Peyer's patch (tissue), 4 donors: ENCODE data around the gene HS6ST3. TPM values are rescaled to one million over a fixed set of nuclear protein-coding genes. Genes with fewer than 3 reads are reported as not detected.

ENCODE experiments used
- DNase-seq, 3 donors: peaks; one replicate each; pipeline ENCODE4 v3.0.0-alpha.2; 2017 to 2019
- H3K27ac ChIP-seq, 4 donors: fragments of 200-600 bp; sonication (generic); one replicate each; pipeline ENCODE4 v1.5.1; 2016 to 2019
- H3K27me3 ChIP-seq, 2 donors: fragments of 200-600 bp; sonication (generic); one replicate each; pipeline ENCODE4 v1.5.1; 2019
- H3K36me3 ChIP-seq, 3 donors: fragments of 200-600 bp; sonication (generic); one replicate each; pipeline ENCODE4 v1.5.1; 2016 to 2019
- H3K4me1 ChIP-seq, 4 donors: fragments of 200-600 bp; sonication (generic); one replicate each; pipeline ENCODE4 v1.5.1; 2016 to 2019
- H3K4me3 ChIP-seq, 4 donors: fragments of 200-600 bp; sonication (generic); 1 replicate in 3 of 4; 2 replicates in 1 of 4; pipeline ENCODE4 v1.5.1; 2016 to 2019; ENCODE audit warnings: mild to moderate bottlenecking in 1 of 4
- H3K9me3 ChIP-seq, 4 donors: fragments of 200-600 bp; sonication (generic); one replicate each; pipeline ENCODE4 v1.5.1; 2016 to 2019; ENCODE audit warnings: mild to moderate bottlenecking in 1 of 4
- POLR2A ChIP-seq, 2 donors: fragments of 450-650 bp; IDR thresholded peaks; one replicate each; pipeline ENCODE4 v1.5.1; 2017; ENCODE audit warnings: antibody characterized with exemption in 2 of 2, mild to moderate bottlenecking in 2 of 2, moderate library complexity in 2 of 2
- total RNA-seq, 4 donors: library from RNA; depleted of rRNA; stranded (reverse); fragments of >200 nt; gene quantifications; one replicate each; pipeline ENCODE4 v1.1.0, GENCODE V29; 2016
- TF ChIP-seq, protein P1 (sequence below), 6 experiments: fragments of 450-650 bp in 4 of 6; fragments of 200-600 bp in 2 of 6; sonication (generic) in 1 of 6; IDR thresholded peaks; one replicate each; pipeline ENCODE4 v1.5.1; 2017 to 2019; ENCODE audit warnings: antibody characterized with exemption in 6 of 6, mild to moderate bottlenecking in 3 of 6, moderate library complexity in 1 of 6

Gene HS6ST3
- total RNA-seq, 4 donors from 2014 or later = 0.09 TPM; not detected in 3

DNA sequence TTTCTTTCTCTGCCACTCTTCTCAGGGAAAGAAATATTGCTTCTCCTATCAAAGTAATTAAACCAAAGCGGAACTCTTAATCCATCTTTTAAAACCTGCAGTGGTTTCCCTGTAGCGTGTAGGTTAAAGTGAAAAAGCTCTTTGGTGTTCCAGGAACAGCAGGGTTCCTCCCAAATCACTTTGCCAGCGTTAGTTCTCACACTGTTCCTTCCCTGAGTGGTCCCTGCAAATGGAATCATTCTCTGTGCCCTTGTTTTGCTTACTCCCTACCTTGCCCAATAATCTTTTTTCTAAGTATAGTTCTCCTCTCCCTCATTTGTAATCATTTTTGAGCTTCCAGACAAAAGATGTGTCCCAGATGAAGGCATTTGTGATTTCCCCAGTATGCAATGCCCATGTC, 207.5 kb downstream of the HS6ST3 start:
- H3K27me3 ChIP-seq = no peaks in the 10 kb centered on the region
- H3K36me3 ChIP-seq = no peaks in the 10 kb centered on the region
- no peaks in the 10 kb centered on the region for H3K4me1 ChIP-seq
- H3K4me3 ChIP-seq = no peak overlapping the region
- no peaks in the 10 kb centered on the region for H3K9me3 ChIP-seq
- no peak for DNase-seq
- no peak for TF ChIP-seq POLR2A (IDR thresholded peaks at IDR 0.05)
- TF ChIP-seq, protein P1, sequence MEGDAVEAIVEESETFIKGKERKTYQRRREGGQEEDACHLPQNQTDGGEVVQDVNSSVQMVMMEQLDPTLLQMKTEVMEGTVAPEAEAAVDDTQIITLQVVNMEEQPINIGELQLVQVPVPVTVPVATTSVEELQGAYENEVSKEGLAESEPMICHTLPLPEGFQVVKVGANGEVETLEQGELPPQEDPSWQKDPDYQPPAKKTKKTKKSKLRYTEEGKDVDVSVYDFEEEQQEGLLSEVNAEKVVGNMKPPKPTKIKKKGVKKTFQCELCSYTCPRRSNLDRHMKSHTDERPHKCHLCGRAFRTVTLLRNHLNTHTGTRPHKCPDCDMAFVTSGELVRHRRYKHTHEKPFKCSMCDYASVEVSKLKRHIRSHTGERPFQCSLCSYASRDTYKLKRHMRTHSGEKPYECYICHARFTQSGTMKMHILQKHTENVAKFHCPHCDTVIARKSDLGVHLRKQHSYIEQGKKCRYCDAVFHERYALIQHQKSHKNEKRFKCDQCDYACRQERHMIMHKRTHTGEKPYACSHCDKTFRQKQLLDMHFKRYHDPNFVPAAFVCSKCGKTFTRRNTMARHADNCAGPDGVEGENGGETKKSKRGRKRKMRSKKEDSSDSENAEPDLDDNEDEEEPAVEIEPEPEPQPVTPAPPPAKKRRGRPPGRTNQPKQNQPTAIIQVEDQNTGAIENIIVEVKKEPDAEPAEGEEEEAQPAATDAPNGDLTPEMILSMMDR (IDR thresholded peaks at IDR 0.05) = no peak
- no peak overlapping the region for H3K27ac ChIP-seq

DNA sequence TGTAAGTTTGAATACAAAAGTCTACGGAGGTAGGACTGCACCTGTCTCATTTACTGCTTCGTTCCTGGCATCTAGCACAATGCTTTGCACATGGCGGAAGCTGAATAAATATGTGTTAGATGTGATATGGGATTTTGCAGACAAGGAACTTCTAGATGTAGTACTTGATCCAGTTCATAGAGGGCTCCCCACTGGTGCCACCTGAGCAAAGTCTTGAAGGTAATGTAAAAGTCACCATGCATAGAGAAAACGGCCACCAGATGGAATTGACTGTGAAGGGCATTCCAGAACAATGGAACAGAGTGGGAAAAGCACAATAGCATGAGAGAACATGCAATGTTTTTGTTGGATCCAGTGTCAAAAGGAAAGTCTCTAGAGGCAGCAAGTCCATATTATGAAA, 209.3 kb downstream of the HS6ST3 start:
- Histone ChIP-seq H3K27ac (no peak overlapping the region), H3K27me3 (no peaks in the 10 kb centered on the region), H3K4me1 (no peaks in the 10 kb centered on the region), H3K4me3 (no peak overlapping the region), H3K36me3 (no peaks in the 10 kb centered on the region), H3K9me3 (no peaks in the 10 kb centered on the region)
- no peak for TF ChIP-seq POLR2A (IDR thresholded peaks at IDR 0.05)
- TF ChIP-seq, protein P1 (IDR thresholded peaks at IDR 0.05) = no peak
- no peak for DNase-seq

DNA sequence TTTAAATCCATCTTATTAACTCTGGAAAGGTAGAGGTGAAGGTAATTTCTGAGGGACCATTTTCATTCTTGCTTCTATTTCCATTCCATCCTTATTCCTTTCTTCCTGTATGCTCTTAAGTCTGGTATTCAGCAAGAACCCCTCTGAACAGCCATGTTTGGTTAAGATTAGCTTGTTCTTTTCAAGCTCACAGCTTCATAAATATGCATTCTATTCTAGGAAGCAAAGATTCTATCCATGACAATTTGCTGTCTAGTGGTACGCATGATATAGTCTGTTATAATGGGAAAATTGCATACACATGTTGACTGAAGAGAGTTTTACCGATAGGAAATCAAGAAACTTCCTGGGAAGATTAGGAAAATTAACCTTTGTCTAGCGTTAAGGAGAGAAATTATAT, 218.7 kb downstream of the HS6ST3 start:
- no peak overlapping the region for H3K27ac ChIP-seq
- no peaks in the 10 kb centered on the region for H3K36me3 ChIP-seq
- H3K4me3 ChIP-seq = no peak overlapping the region
- H3K4me1 ChIP-seq = no peaks in the 10 kb centered on the region
- no peaks in the 10 kb centered on the region for H3K27me3 ChIP-seq
- TF ChIP-seq, protein P1 (IDR thresholded peaks at IDR 0.05) = no peak
- TF ChIP-seq POLR2A (IDR thresholded peaks at IDR 0.05) = no peak
- no peaks in the 10 kb centered on the region for H3K9me3 ChIP-seq
- DNase-seq = no peak

DNA sequence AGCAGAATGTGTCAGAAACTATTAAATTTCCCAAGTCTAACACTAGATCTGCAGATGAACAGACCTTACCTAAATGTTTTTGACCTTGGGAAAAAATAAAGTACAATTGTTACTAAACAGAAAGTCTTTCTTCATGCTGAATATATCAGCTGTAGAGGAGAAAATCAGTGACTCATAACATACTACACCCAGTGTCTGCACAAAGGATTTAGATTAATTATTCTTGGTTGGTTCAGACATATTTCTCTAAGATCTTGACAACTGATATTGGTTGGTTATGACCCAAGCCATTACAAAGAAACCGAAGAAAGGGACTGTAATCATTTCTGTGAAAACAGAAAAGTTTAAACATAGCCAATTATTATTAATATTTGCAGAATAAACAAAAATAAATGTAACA, 225.1 kb downstream of the HS6ST3 start:
- Histone ChIP-seq H3K9me3 (no peaks in the 10 kb centered on the region), H3K27ac (no peak overlapping the region), H3K36me3 (no peaks in the 10 kb centered on the region), H3K4me3 (no peak overlapping the region), H3K27me3 (no peaks in the 10 kb centered on the region), H3K4me1 (no peaks in the 10 kb centered on the region)
- TF ChIP-seq, protein P1 (IDR thresholded peaks at IDR 0.05) = no peak
- no peak for TF ChIP-seq POLR2A (IDR thresholded peaks at IDR 0.05)
- no peak for DNase-seq

DNA sequence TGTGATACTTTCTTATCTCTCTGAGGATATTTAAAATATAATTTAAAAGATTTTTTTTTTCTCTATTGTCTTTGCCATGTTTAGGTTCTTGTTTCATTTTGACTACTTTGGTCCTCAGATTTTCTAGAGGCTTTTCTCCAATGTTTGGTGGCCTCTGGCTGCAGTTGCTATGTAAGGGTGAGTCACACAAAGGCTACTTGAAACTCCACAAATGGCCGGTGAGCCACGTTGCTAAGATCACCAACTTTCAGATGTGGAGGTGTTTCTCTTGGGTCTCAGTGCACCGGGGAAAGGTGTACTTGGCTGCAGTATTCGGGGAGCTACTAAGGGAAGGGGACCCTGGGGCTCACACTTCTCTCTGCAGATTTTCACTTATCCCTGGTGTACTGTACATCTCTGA, 248.1 kb downstream of the HS6ST3 start:
- DNase-seq = no peak
- TF ChIP-seq, protein P1 (IDR thresholded peaks at IDR 0.05) = no peak
- TF ChIP-seq POLR2A (IDR thresholded peaks at IDR 0.05) = no peak
- no peaks in the 10 kb centered on the region for H3K27me3 ChIP-seq
- H3K9me3 ChIP-seq = no peaks in the 10 kb centered on the region
- no peak overlapping the region for H3K4me3 ChIP-seq
- no peak overlapping the region for H3K27ac ChIP-seq
- no peaks in the 10 kb centered on the region for H3K36me3 ChIP-seq
- H3K4me1 ChIP-seq = no peaks in the 10 kb centered on the region

DNA sequence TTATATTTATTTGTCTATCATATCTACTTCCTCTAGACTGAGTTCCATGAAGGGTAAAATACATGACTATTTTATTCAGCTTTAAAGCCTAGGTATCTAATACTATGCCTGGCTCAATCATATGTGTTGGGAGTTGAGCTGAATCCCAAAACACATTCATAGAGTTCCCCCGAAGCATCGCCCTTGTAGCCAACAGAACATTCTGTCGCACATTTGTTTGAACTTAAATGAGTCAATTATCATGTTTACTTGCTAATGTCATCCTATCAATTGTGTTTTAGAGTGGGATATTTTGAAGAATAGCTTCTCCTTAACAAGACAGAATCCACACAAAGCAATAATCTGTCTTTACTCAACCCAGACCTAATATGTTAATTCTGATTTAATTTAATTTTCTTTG, 252.4 kb downstream of the HS6ST3 start:
- H3K36me3 ChIP-seq = no peaks in the 10 kb centered on the region
- no peaks in the 10 kb centered on the region for H3K27me3 ChIP-seq
- H3K9me3 ChIP-seq = no peaks in the 10 kb centered on the region
- H3K4me3 ChIP-seq = no peak overlapping the region
- DNase-seq = no peak
- TF ChIP-seq, protein P1 (IDR thresholded peaks at IDR 0.05) = no peak
- no peak for TF ChIP-seq POLR2A (IDR thresholded peaks at IDR 0.05)
- H3K4me1 ChIP-seq = no peaks in the 10 kb centered on the region
- no peak overlapping the region for H3K27ac ChIP-seq
